Stomach (tissue), 9 donors: ENCODE results near the gene LIM2. TPM values are rescaled to one million over a fixed set of nuclear protein-coding genes. Genes with fewer than 3 reads are reported as not detected.

Experiments used
- DNase-seq, 2 donors: peaks; one replicate each; pipeline versions ENCODE4 v3.0.0 to v3.0.0-alpha.2; 2013 to 2019
- H3K27ac ChIP-seq, 5 donors: fragments of 200-600 bp in 4 of 5; sonication (generic) in 4 of 5; one replicate each; pipeline ENCODE4 v1.5.1; 2013 to 2019; ENCODE audit warnings: mild to moderate bottlenecking in 1 of 5, moderate library complexity in 1 of 5
- H3K27me3 ChIP-seq, 3 donors: fragments of 200-600 bp; sonication (generic); one replicate each; pipeline ENCODE4 v1.5.1; 2017 to 2019; ENCODE audit warnings: mixed run types in 1 of 3
- H3K36me3 ChIP-seq, 4 donors: fragments of 200-600 bp; sonication (generic); 1 replicate in 3 of 4; 2 replicates in 1 of 4; pipeline ENCODE4 v1.5.1; 2016 to 2019
- H3K4me1 ChIP-seq, 4 donors: fragments of 200-600 bp; sonication (generic); one replicate each; pipeline ENCODE4 v1.5.1; 2016 to 2019
- H3K4me3 ChIP-seq, 4 donors: fragments of 200-600 bp; sonication (generic) in 3 of 4; one replicate each; pipeline ENCODE4 v1.5.1; 2016 to 2019; ENCODE audit warnings: mild to moderate bottlenecking in 1 of 4
- H3K9me3 ChIP-seq, 4 donors: fragments of 200-600 bp; sonication (generic); one replicate each; pipeline ENCODE4 v1.5.1; 2016 to 2019
- CTCF ChIP-seq, 7 experiments: fragments of 450-650 bp in 4 of 7; fragments of 200-600 bp in 3 of 7; sonication (generic) in 3 of 7; IDR thresholded peaks; one replicate each; pipeline ENCODE4 v1.5.1; 2016 to 2019; ENCODE audit warnings: antibody characterized with exemption in 7 of 7, control low read depth in 2 of 7, mild to moderate bottlenecking in 1 of 7
- EP300 ChIP-seq: sonication (generic); formaldehyde crosslinking; IDR thresholded peaks from one replicate; pipeline ENCODE4 v1.6.1; 2017; ENCODE audit warnings: antibody characterized with exemption
- POLR2A ChIP-seq, 4 donors: fragments of 450-650 bp; IDR thresholded peaks; one replicate each; pipeline ENCODE4 v1.6.1; 2016; ENCODE audit warnings: antibody characterized with exemption in 4 of 4, control low read depth in 2 of 4, mild to moderate bottlenecking in 1 of 4, moderate library complexity in 1 of 4
- POLR2AphosphoS5 ChIP-seq, 3 donors: sonication (generic); formaldehyde crosslinking; IDR thresholded peaks; one replicate each; pipeline ENCODE4 v1.6.1; 2016; ENCODE audit warnings: antibody characterized with exemption in 3 of 3
- WGBS, 5 donors: extraction: QIAGEN DNeasy Blood & Tissue Kit in 3 of 5; methylation state at CpG; one replicate each; pipeline versions ENCODE4 v1.1.5 to v1.1.7; 2013 to 2018; 5-methylcytosine and 5-hydroxymethylcytosine counted together
- intact Hi-C: fragments of 100-400 bp; cut with DNase I; formaldehyde crosslinking; loops from one replicate; pipeline ENCODE4 v1.15.1; 2023; ENCODE audit warnings: low total_unique reads
- polyA plus RNA-seq, 3 donors: library from polyadenylated mRNA; stranded (reverse); fragments of 200-250 nt; gene quantifications; one replicate each; pipeline ENCODE4 v1.2.3, GENCODE V29; 2013
- total RNA-seq, 5 donors: library from RNA; depleted of rRNA; stranded (reverse); fragments of >200 nt; gene quantifications; one replicate each; pipeline versions ENCODE4 v1.1.0 to v1.2.3, GENCODE V29; 2014 to 2016
- donor health status: healthy with polysubstance abuse.
- donor health status: Bipolar disorder and iron deficiency.
- donor health status: healthy.

LIM2 gene
- total and polyA plus RNA-seq, 8 donors, result not detected

- TF ChIP-seq POLR2AphosphoS5 (IDR thresholded peaks at IDR 0.05) (peak; percentile 11 to 69 (median 31)), CTCF (IDR thresholded peaks at IDR 0.05) (no peak)
- H3K27me3 ChIP-seq, result no peaks in the 10 kb centered on the region
- H3K36me3 ChIP-seq, result no peaks in the 10 kb centered on the region
- H3K4me1 ChIP-seq, result peaks cover 7 to 20% (median 12%) of the 10 kb centered on the region in 4 donors
- 2% methylated on average over 34 to 45 of the region's 45 CpGs for WGBS, 5 donors
- H3K27ac ChIP-seq, result peak overlapping the region; percentile 62 to 85 (median 81)
- peak; percentile 92 to 99 for DNase-seq
- intact Hi-C loops, result no loop called here
- H3K4me3 ChIP-seq, result peak overlapping the region; percentile 36 to 53 (median 43)
- no peaks in the 10 kb centered on the region for H3K9me3 ChIP-seq
Measured at GRCh38 chr19:51394050-51394836, 6.5 kb upstream of the LIM2 start.

GRCh38 chr19:51392701-51393100 is 4.9 kb upstream of the LIM2 start:
- no peaks in the 10 kb centered on the region for H3K9me3 ChIP-seq
- 66 to 89% (median 80%) methylated on average over 1 of the region's 1 CpG for WGBS, 5 donors
- no peak overlapping the region for H3K27ac ChIP-seq
- H3K36me3 ChIP-seq, result no peaks in the 10 kb centered on the region
- intact Hi-C loops, result no loop called here
- DNase-seq, result no peak
- peaks cover 7 to 20% (median 12%) of the 10 kb centered on the region in 4 donors for H3K4me1 ChIP-seq
- H3K27me3 ChIP-seq, result no peaks in the 10 kb centered on the region
- TF ChIP-seq POLR2A (IDR thresholded peaks at IDR 0.05) (no peak), EP300 (no peak), CTCF (IDR thresholded peaks at IDR 0.05) (no peak), POLR2AphosphoS5 (IDR thresholded peaks at IDR 0.05) (no peak)
- no peak overlapping the region for H3K4me3 ChIP-seq

GRCh38 chr19:51391073-51391611 is 3.4 kb upstream of the LIM2 start:
- peaks cover 7 to 20% (median 12%) of the 10 kb centered on the region in 4 donors for H3K4me1 ChIP-seq
- H3K27ac ChIP-seq, result no peak overlapping the region
- no peaks in the 10 kb centered on the region for H3K27me3 ChIP-seq
- H3K9me3 ChIP-seq, result no peaks in the 10 kb centered on the region
- no peak for TF ChIP-seq CTCF (IDR thresholded peaks at IDR 0.05)
- TF ChIP-seq POLR2A (IDR thresholded peaks at IDR 0.05), result no peak
- no peak for TF ChIP-seq POLR2AphosphoS5 (IDR thresholded peaks at IDR 0.05)
- TF ChIP-seq EP300, result no peak
- no peak for DNase-seq
- WGBS, 5 donors, result 59 to 65% (median 62%) methylated on average over 8 of the region's 8 CpGs
- H3K36me3 ChIP-seq, result no peaks in the 10 kb centered on the region
- H3K4me3 ChIP-seq, result no peak overlapping the region
- intact Hi-C loops, result no loop called here

GRCh38 chr19:51389143-51389542 is 1.4 kb upstream of the LIM2 start:
- intact Hi-C loops, result no loop called here
- Histone ChIP-seq H3K4me3 (no peak overlapping the region), H3K4me1 (peaks cover 0 to 7% (median 4%) of the 10 kb centered on the region in 4 donors), H3K27me3 (no peaks in the 10 kb centered on the region), H3K9me3 (no peaks in the 10 kb centered on the region), H3K36me3 (no peaks in the 10 kb centered on the region), H3K27ac (no peak overlapping the region)
- WGBS, 5 donors, result 69 to 87% (median 79%) methylated on average over 9 to 14 of the region's 14 CpGs
- DNase-seq, result no peak
- no peak for TF ChIP-seq POLR2AphosphoS5 (IDR thresholded peaks at IDR 0.05)
- TF ChIP-seq EP300, result no peak
- no peak for TF ChIP-seq CTCF (IDR thresholded peaks at IDR 0.05)
- no peak for TF ChIP-seq POLR2A (IDR thresholded peaks at IDR 0.05)
